Suprapubic skin (tissue), 4 donors: ENCODE results near the gene RAB3GAP2. TPM values are rescaled to one million over a fixed set of nuclear protein-coding genes. Genes with fewer than 3 reads are reported as not detected.
"Not testable (repeated sequence)": the region's sequence is repeated elsewhere in the genome, so short reads cannot be mapped to it uniquely, and the experiment has no call there.

ENCODE experiments used
- DNase-seq, 2 donors: peaks; one replicate each; pipeline ENCODE4 v3.0.0-alpha.2; 2019; ENCODE audit warnings: low spot score in 2 of 2
- H3K27ac ChIP-seq: fragments of 200-600 bp; sonication (generic); one replicate; pipeline ENCODE4 v1.5.1; 2019
- H3K27me3 ChIP-seq: fragments of 200-600 bp; sonication (generic); one replicate; pipeline ENCODE4 v1.5.1; 2019
- H3K36me3 ChIP-seq: fragments of 200-600 bp; sonication (generic); one replicate; pipeline ENCODE4 v1.5.1; 2019
- H3K4me1 ChIP-seq: fragments of 200-600 bp; sonication (generic); one replicate; pipeline ENCODE4 v1.5.1; 2019
- H3K4me3 ChIP-seq: fragments of 200-600 bp; sonication (generic); one replicate; pipeline ENCODE4 v1.5.1; 2019; ENCODE audit warnings: mild to moderate bottlenecking
- H3K9me3 ChIP-seq: fragments of 200-600 bp; sonication (generic); one replicate; pipeline ENCODE4 v1.5.1; 2019
- CTCF ChIP-seq, 2 donors: fragments of 200-600 bp in 1 of 2; fragments of 450-650 bp in 1 of 2; sonication (generic) in 1 of 2; IDR thresholded peaks; one replicate each; pipeline ENCODE4 v1.5.1; 2016 to 2019; ENCODE audit warnings: antibody characterized with exemption in 2 of 2, mild to moderate bottlenecking in 1 of 2, moderate library complexity in 1 of 2
- EP300 ChIP-seq: sonication (generic); formaldehyde crosslinking; IDR thresholded peaks from one replicate; pipeline ENCODE4 v1.6.1; 2017; ENCODE audit warnings: antibody characterized with exemption
- POLR2A ChIP-seq, 2 donors: fragments of 450-650 bp; IDR thresholded peaks; one replicate each; pipeline ENCODE4 v1.6.1; 2017; ENCODE audit warnings: antibody characterized with exemption in 2 of 2, mild to moderate bottlenecking in 2 of 2, moderate library complexity in 2 of 2
- POLR2AphosphoS5 ChIP-seq, 3 donors: sonication (generic); formaldehyde crosslinking; IDR thresholded peaks; one replicate each; pipeline ENCODE4 v1.6.1; 2017; ENCODE audit warnings: antibody characterized with exemption in 3 of 3
- WGBS: methylation state at CpG from one replicate; pipeline ENCODE4 v1.1.5; 2018; 5-methylcytosine and 5-hydroxymethylcytosine counted together
- total RNA-seq, 4 donors: library from RNA; depleted of rRNA; stranded (reverse); fragments of >200 nt; gene quantifications; one replicate each; pipeline ENCODE4 v1.1.0, GENCODE V29; 2016

Gene RAB3GAP2
- total RNA-seq, 4 donors from 2014 or later = 15.3 to 31.8 (median 18.3) TPM

- no peak for TF ChIP-seq POLR2AphosphoS5 (IDR thresholded peaks at IDR 0.05)
- no peak for TF ChIP-seq POLR2A (IDR thresholded peaks at IDR 0.05)
- no peak for TF ChIP-seq EP300
- no peak for TF ChIP-seq CTCF (IDR thresholded peaks at IDR 0.05)
- H3K36me3 ChIP-seq = peaks cover 52% of the 10 kb centered on the region
- H3K4me1 ChIP-seq = no peaks in the 10 kb centered on the region
- H3K4me3 ChIP-seq = no peak overlapping the region
- no peak for DNase-seq
- H3K27ac ChIP-seq = no peak overlapping the region
- H3K9me3 ChIP-seq = no peaks in the 10 kb centered on the region
- 85% methylated on average over 1 of the region's 1 CpG for WGBS
- H3K27me3 ChIP-seq = no peaks in the 10 kb centered on the region
Observed at GRCh38 chr1:220184506-220184905, 87.7 kb downstream of the RAB3GAP2 start.

- H3K27ac ChIP-seq = no peak overlapping the region
- no peaks in the 10 kb centered on the region for H3K27me3 ChIP-seq
- no peak for DNase-seq
- no peaks in the 10 kb centered on the region for H3K9me3 ChIP-seq
- H3K4me3 ChIP-seq = no peak overlapping the region
- peaks cover 45% of the 10 kb centered on the region for H3K36me3 ChIP-seq
- TF ChIP-seq EP300 (no peak), POLR2A (IDR thresholded peaks at IDR 0.05) (no peak), POLR2AphosphoS5 (IDR thresholded peaks at IDR 0.05) (no peak), CTCF (IDR thresholded peaks at IDR 0.05) (no peak)
- no peaks in the 10 kb centered on the region for H3K4me1 ChIP-seq
- WGBS = 74% methylated on average over 2 of the region's 2 CpGs
Observed at GRCh38 chr1:220182656-220183055, 89.6 kb downstream of the RAB3GAP2 start.

- no peaks in the 10 kb centered on the region for H3K4me1 ChIP-seq
- no peaks in the 10 kb centered on the region for H3K27me3 ChIP-seq
- WGBS = 56% methylated on average over 1 of the region's 1 CpG
- no peak for DNase-seq
- H3K27ac ChIP-seq = no peak overlapping the region
- no peaks in the 10 kb centered on the region for H3K9me3 ChIP-seq
- H3K4me3 ChIP-seq = no peak overlapping the region
- TF ChIP-seq CTCF (IDR thresholded peaks at IDR 0.05) (no peak), POLR2AphosphoS5 (IDR thresholded peaks at IDR 0.05) (no peak), POLR2A (IDR thresholded peaks at IDR 0.05) (no peak), EP300 (no peak)
- peaks cover 45% of the 10 kb centered on the region for H3K36me3 ChIP-seq
Observed at GRCh38 chr1:220182111-220182510, 90.1 kb downstream of the RAB3GAP2 start.

GRCh38 chr1:220176540-220176939, 95.7 kb downstream of the RAB3GAP2 start:
- Histone ChIP-seq H3K27ac (no peak overlapping the region), H3K36me3 (peaks cover 46% of the 10 kb centered on the region), H3K4me1 (no peaks in the 10 kb centered on the region), H3K4me3 (no peak overlapping the region), H3K27me3 (no peaks in the 10 kb centered on the region), H3K9me3 (no peaks in the 10 kb centered on the region)
- WGBS = 100% methylated on average over 1 of the region's 1 CpG
- TF ChIP-seq POLR2AphosphoS5 (IDR thresholded peaks at IDR 0.05) (no peak), CTCF (IDR thresholded peaks at IDR 0.05) (no peak), EP300 (no peak), POLR2A (IDR thresholded peaks at IDR 0.05) (no peak)
- DNase-seq = no peak

- Histone ChIP-seq H3K27ac (no peak overlapping the region), H3K36me3 (peaks cover 61% of the 10 kb centered on the region), H3K9me3 (no peaks in the 10 kb centered on the region), H3K4me3 (no peak overlapping the region), H3K4me1 (no peaks in the 10 kb centered on the region), H3K27me3 (no peaks in the 10 kb centered on the region)
- DNase-seq = no peak
- TF ChIP-seq POLR2A (IDR thresholded peaks at IDR 0.05) (no peak), CTCF (IDR thresholded peaks at IDR 0.05) (no peak), EP300 (no peak), POLR2AphosphoS5 (IDR thresholded peaks at IDR 0.05) (no peak)
- WGBS = 96% methylated on average over 1 of the region's 1 CpG
Observed at GRCh38 chr1:220170836-220171526, 101.3 kb downstream of the RAB3GAP2 start.

GRCh38 chr1:220169887-220170286, 102.4 kb downstream of the RAB3GAP2 start:
- not testable (repeated sequence) for DNase-seq, H3K9me3 ChIP-seq, H3K27ac ChIP-seq, H3K4me3 ChIP-seq, H3K27me3 ChIP-seq, H3K4me1 ChIP-seq
- 97% methylated on average over 4 of the region's 4 CpGs for WGBS
- peaks cover 67% of the 10 kb centered on the region for H3K36me3 ChIP-seq
